Measurements from ENCODE around the gene SOCS1. TPM values are rescaled to one million over a fixed set of nuclear protein-coding genes. Genes with fewer than 3 reads are reported as not detected.
"Not testable (repeated sequence)": the region's sequence is repeated elsewhere in the genome, so short reads cannot be mapped to it uniquely, and the experiment has no call there.

The SOCS1 gene
- total RNA-seq, 2 experiments from 2014 or later = 71.3 to 71.4 TPM

DNA sequence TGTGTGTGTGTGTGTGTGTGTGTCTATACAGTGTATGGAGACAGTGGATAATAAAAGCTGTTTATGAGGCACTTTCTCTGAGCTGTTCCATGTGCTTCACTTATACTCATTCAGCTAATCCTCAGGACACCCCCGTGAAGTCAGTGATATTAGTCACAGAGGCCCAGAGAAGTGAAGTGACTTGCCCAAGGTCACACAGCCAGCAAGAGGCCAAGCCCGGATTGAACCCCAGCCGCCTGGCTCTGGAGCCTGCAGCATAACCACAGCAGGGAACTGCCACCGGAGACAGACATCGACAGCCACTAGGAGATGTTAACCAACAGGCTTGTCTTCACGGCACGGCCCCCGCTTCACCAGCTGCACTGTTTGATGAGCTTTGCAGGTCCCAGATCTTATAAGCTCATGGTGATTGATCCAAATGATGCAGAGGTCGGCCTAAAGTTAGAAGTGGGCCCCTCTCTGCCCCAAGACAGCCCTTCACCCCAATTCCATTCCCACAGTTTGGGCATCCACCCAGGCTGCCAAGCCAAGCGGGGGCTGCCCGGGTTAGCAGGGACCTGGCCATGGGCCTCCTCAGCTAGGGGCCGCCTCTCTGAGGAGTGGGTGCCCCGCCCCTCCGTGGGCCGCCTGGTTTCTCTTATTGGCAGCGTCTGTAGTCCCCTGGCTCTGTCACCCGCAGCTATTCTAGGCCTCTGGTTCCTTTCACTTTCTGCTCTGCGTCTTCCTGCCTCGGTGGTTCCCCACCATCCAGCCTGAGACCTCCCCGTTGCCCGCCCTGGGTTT lies 30.9 kb downstream of the SOCS1 start:
- H3K4me3 ChIP-seq (ENCODE audit: low read length) = peak overlapping the region; percentile 51
- peak; percentile 49 to 94 (median 73) for DNase-seq
- Mint-ChIP-seq H3K36me3 (ENCODE audit: low read depth) (no peaks in the 10 kb centered on the region), H3K9me3 (no peaks in the 10 kb centered on the region), H3K27ac (peak overlapping the region; percentile 99), H3K27me3 (no peaks in the 10 kb centered on the region), H3K4me3 (peak overlapping the region; percentile 84), H3K4me1 (ENCODE audit: low read depth) (peaks cover 42% of the 10 kb centered on the region)
- no peaks in the 10 kb centered on the region for H3K36me3 ChIP-seq (ENCODE audit: insufficient read depth, low read length)
- peaks cover 51% of the 10 kb centered on the region for H3K4me1 ChIP-seq (ENCODE audit: insufficient read depth, low read length)
- CTCF ChIA-PET = interaction anchor here (0.7 to 2.3 kb wide), 6 partner anchors 28 to 242 kb away, joined by 3 to 24 read pairs (median 3); partner anchors contain the start of gene SOCS1
- H3K9me3 ChIP-seq (ENCODE audit: control insufficient read depth in 1 of 2, insufficient read depth in 1 of 2, low read length in 2 of 2) = no peaks in the 10 kb centered on the region
- peak; percentile 82 for ATAC-seq (ENCODE audit: poor library complexity)
- intact Hi-C loops (cut with DNase I, micrococcal nuclease) = loop anchor here (1.0 to 10.0 kb wide), 3 partner anchors 26 to 130 kb away; no protein-coding TSS in a partner anchor
- TF ChIP-seq, protein P1, sequence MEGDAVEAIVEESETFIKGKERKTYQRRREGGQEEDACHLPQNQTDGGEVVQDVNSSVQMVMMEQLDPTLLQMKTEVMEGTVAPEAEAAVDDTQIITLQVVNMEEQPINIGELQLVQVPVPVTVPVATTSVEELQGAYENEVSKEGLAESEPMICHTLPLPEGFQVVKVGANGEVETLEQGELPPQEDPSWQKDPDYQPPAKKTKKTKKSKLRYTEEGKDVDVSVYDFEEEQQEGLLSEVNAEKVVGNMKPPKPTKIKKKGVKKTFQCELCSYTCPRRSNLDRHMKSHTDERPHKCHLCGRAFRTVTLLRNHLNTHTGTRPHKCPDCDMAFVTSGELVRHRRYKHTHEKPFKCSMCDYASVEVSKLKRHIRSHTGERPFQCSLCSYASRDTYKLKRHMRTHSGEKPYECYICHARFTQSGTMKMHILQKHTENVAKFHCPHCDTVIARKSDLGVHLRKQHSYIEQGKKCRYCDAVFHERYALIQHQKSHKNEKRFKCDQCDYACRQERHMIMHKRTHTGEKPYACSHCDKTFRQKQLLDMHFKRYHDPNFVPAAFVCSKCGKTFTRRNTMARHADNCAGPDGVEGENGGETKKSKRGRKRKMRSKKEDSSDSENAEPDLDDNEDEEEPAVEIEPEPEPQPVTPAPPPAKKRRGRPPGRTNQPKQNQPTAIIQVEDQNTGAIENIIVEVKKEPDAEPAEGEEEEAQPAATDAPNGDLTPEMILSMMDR (IDR thresholded peaks at IDR 0.05) = no peak
- no peaks in the 10 kb centered on the region for H3K27me3 ChIP-seq (ENCODE audit: control insufficient read depth in 1 of 2, insufficient read depth in 2 of 2, low read length in 2 of 2)
- H3K27ac ChIP-seq (ENCODE audit: low read depth in 1 of 2, low read length in 2 of 2) = peak overlapping the region; percentile 91 to 92
- POLR2A ChIA-PET = interaction anchor here (0.6 to 5.2 kb wide), 19 partner anchors 9 to 518 kb away, joined by 3 to 195 read pairs (median 4); partner anchors contain the start of genes DEXI and SOCS1

DNA sequence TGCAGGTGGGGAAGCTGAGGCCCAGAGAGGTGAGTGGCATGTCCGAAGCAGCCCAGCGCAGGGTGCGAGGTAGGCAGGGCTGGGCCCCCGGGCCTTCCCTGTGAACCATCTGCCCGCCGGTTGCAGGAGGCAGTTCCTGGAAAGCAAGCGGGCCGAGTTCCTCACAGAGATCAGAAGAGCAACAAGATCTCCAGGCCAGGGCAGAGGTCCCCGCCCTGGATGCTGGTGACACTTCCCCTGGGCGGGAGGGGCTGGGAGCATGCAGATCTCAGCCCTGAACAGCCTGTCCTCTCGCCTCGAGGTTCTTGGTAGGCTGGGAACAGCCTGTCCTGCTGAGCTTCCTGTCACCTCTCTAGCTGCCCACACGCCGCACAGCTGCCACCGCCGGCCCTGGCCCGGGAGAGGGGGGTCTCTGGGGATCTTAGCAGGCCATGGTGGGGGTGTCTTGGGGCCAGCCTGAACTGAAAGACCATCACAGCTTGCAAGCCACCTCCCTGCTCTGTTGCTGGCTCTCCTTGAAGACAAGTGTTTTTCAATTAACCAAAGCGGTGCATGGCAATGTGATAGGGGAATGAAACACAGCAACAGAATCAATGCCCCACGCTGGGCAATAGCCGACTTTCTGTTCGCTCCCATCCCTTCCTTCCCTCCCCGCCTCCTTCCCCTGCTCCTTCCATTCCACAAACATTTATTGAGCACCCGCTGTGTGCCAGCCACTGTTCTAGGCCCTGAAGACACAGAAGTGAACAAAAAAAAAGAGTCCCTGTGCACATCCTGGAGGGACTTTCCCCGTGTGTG lies 31.7 kb downstream of the SOCS1 start:
- CTCF ChIA-PET = interaction anchor here (1.0 to 2.3 kb wide), 3 partner anchors 28 to 106 kb away, joined by 3 to 24 read pairs (median 4); partner anchors contain the start of gene SOCS1
- Histone ChIP-seq H3K27me3 (ENCODE audit: control insufficient read depth in 1 of 2, insufficient read depth in 2 of 2, low read length in 2 of 2) (no peaks in the 10 kb centered on the region), H3K27ac (ENCODE audit: low read depth in 1 of 2, low read length in 2 of 2) (peak overlapping the region; percentile 91 to 92), H3K36me3 (ENCODE audit: insufficient read depth, low read length) (no peaks in the 10 kb centered on the region), H3K9me3 (ENCODE audit: control insufficient read depth in 1 of 2, insufficient read depth in 1 of 2, low read length in 2 of 2) (no peaks in the 10 kb centered on the region), H3K4me1 (ENCODE audit: insufficient read depth, low read length) (peaks cover 46% of the 10 kb centered on the region), H3K4me3 (ENCODE audit: low read length) (peak overlapping the region; percentile 51)
- Mint-ChIP-seq H3K4me1 (ENCODE audit: low read depth) (peaks cover 38% of the 10 kb centered on the region), H3K27ac (peak overlapping the region; percentile 99), H3K36me3 (ENCODE audit: low read depth) (no peaks in the 10 kb centered on the region), H3K4me3 (peak overlapping the region; percentile 84), H3K27me3 (no peaks in the 10 kb centered on the region), H3K9me3 (no peaks in the 10 kb centered on the region)
- peak; percentile 23 to 92 (median 50) for DNase-seq
- intact Hi-C loops (cut with DNase I, micrococcal nuclease) = loop anchor here in 1 of 2 experiments (10.0 kb wide), 1 partner anchor 131 kb away; no protein-coding TSS in a partner anchor
- TF ChIP-seq, protein P1 (IDR thresholded peaks at IDR 0.05) = no peak
- ATAC-seq (ENCODE audit: poor library complexity) = peak; percentile 51
- POLR2A ChIA-PET = interaction anchor here (0.7 to 5.2 kb wide), 14 partner anchors 9 to 519 kb away, joined by 3 to 195 read pairs (median 6); partner anchors contain the start of gene SOCS1

DNA sequence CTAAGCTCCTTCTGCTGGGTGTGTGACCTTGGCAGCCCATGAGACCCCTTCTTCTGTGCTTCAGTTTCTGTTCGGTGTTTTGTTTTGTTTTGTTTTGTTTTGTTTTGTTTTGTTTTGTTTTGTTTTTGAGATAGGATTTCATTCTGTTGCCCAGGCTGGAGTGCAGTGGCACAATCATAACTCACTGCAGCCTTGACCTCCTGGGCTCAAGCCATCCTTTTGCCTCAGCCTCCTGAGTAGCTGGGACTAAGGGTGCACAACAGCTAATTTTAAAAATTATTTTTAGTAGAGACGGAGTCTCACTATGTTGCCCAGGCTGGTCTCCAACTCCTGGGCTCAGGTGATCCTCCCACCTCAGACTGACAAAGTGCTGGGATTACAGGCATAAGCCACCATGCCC lies 35.5 kb downstream of the SOCS1 start:
- DNase-seq; H3K36me3 Mint-ChIP-seq (ENCODE audit: low read depth); CTCF ChIA-PET; H3K36me3 ChIP-seq (ENCODE audit: insufficient read depth, low read length); H3K27ac ChIP-seq (ENCODE audit: low read depth in 1 of 2, low read length in 2 of 2); H3K4me3 ChIP-seq (ENCODE audit: low read length); H3K27me3 ChIP-seq (ENCODE audit: control insufficient read depth in 1 of 2, insufficient read depth in 2 of 2, low read length in 2 of 2); H3K4me3 Mint-ChIP-seq; H3K9me3 Mint-ChIP-seq; H3K27me3 Mint-ChIP-seq; ATAC-seq (ENCODE audit: poor library complexity): not testable (repeated sequence)
- Mint-ChIP-seq H3K27ac (peak overlapping the region; percentile 0), H3K4me1 (ENCODE audit: low read depth) (peaks cover 28% of the 10 kb centered on the region)
- POLR2A ChIA-PET = interaction anchor here (0.7 to 1.5 kb wide), 2 partner anchors 10 to 12 kb away, joined by 3 read pairs; no protein-coding TSS in a partner anchor
- peaks cover 15 to 17% of the 10 kb centered on the region in 2 experiments for H3K9me3 ChIP-seq (ENCODE audit: control insufficient read depth in 1 of 2, insufficient read depth in 1 of 2, low read length in 2 of 2)
- H3K4me1 ChIP-seq (ENCODE audit: insufficient read depth, low read length) = peaks cover 38% of the 10 kb centered on the region
- intact Hi-C loops (cut with DNase I, micrococcal nuclease) = loop anchor here in 1 of 2 experiments (10.0 kb wide), 1 partner anchor 134 kb away; no protein-coding TSS in a partner anchor

Measured in CD4-positive, alpha-beta T cell (primary cell).